COR-L47 (cell line): ENCODE measurements around the gene MED25.
"Not testable (repeated sequence)": the region's sequence is repeated elsewhere in the genome, so short reads cannot be mapped to it uniquely, and the experiment has no call there.

ENCODE experiments used
- DNase-seq: peaks from one replicate; lab custom pipeline; 2025; lab: John Stamatoyannopoulos, UW

Gene MED25

DNA sequence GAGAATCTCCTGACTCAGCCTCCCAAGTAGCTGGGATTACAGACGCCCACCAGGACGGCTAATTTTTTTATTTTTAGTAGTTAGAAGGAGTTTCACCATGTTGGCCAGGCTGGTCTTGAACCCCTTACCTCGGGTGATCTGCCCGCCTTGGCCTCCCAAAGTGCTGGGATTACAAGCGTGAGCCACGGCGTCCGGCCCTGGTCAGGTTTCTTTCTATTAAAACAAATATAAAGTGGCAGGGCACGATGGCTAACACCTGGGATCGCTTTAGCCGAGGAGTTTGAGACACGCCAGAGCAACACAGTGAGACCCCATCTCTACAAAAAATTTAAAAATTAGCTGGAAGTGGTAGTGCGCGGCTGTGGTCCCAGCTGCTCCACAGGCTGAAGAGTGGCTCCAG lies 1.5 kb upstream of the MED25 start:
- DNase-seq, result no peak

DNA sequence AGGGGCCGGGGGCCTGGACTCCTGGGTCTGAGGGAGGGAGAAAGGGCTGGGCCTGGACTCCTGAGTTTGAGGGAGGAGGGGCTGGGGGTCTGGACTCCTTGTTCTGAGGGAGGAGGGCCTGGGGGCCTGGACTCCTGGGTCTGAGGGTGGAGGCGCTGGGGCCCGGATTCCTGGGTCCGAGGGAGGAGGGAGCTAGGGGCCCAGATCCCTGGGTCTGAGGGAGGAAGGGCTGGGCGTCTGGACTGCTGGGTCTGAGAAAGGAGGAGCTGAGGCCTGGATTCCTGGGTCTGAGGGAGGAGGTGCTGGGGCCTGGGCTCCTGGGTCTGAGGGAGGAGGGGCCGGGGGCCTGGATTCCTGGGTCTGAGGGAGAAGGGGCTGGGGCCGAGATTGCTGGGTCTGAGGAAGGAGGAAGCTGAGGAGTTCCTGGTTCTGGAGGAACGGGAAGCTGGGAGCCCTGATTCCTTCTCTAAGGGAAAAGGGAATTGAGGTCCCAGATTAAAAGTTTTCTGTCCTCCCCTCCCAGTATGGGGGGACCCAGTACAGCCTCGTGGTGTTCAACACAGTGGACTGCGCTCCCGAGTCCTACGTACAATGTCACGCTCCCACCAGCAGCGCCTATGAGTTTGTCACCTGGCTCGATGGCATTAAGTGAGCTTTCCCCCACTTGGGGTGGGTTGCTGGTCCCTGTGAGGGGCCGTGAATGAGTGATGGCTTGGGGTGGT lies 721 bp downstream of the MED25 start:
- no peak for DNase-seq

DNA sequence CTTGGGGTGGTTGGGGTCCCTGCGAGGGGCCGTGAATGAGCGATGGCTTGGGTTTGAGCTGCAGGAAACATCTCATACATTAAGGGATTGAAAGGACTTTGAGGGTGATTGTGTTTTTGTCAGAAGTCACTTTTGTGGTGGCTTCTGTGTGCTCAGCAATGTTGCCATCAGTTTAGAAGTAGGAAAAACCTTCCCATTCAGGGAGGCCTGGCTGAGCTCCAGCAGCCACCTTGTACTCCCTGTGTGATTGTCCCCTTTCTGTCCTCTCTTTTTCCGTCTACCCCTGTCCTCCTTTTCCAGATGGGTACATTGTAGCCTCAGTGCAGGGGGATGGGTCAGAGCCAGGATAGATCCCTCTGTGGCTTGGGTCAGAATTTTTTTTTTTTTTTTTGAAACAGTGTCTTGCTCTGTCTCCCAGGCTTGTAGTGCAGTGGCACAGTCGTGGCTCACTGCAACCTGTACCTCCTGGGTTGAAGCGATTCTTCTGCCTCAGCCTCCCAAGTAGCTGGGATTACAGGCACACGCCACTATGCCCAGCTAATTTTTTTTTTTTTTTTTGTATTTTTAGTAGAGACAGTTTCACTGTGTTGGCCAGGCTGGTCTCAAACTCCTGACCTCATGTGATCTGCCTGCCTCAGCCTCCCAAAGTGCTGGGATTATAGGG lies 1.5 kb downstream of the MED25 start:
- not testable (repeated sequence) for DNase-seq

DNA sequence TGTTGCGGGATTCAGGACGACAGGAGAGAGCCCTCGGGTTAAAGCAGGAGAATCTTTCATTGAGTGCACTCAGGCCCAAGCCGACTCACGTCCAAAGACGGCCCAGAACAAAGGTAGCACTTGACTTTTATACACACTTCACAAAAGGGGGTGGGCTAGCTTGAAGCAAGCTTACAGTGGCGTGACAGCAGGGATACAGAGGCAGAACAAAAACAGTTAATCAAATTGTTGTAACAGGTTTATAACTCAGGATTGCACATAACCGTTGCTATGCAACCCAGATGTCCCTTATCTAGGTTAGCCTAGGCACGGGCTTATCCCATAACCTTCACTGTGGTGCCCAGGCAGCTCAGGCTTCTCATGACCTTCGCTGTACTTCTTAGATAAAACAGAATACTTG lies 2.0 kb downstream of the MED25 start:
- DNase-seq, result no peak

DNA sequence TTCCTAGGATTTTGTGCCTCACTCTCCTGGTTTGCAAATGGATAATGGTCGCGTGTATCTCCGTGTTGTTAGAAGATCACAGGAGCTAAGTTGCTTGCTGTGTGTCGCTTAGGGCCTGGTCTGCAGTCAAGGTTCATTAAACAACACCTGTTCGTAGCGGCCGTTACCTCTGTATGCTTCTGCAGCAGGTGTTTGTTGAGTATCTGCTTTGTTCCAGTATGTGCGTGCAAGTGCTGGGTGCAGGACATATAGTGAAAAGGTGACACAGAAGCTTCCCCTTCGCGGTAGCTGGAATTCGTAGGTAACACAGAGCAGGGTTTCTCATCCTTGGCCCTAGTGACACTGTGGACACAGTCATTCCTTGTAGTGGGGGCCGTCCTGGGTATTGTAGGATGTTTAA lies 5.4 kb downstream of the MED25 start:
- DNase-seq, result no peak

DNA sequence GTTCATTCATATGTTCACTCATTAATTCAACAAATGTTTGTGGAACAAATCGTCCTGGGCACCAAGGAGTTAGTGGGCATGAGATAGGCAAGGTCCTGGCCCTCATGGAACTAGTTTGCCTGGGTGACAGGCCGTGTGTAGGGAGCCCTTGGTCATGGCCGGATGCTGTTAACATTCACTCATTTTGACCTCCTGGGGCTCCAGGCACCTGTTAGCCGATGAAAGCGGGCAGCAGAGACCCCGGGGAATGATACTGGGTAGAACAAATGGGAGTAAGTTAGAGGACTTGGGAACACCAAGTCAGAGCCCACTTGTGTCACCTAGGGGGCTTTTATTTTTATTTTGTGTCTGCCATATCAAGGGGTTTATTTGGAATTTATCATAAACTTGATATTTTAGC lies 6.6 kb downstream of the MED25 start:
- no peak for DNase-seq

DNA sequence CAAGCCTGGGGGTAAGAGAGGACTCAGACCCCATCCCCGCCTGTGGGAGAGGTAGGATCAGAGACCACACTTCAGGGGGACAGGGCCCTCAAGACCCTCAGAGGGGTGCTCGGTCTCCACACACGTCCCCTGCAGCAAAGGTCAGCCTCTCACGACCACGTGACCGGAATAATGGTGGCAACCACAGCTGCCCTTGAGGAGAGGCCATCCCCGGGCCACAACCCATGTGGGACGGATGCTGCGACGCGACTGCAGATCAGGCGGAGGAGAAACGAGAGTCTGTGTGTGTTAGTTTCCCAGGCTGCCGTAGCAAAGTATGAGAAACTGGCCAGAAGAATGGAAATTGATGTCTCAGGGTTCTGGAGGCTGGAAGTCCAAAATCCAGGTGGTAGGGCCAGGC lies 8.9 kb downstream of the MED25 start:
- no peak for DNase-seq

DNA sequence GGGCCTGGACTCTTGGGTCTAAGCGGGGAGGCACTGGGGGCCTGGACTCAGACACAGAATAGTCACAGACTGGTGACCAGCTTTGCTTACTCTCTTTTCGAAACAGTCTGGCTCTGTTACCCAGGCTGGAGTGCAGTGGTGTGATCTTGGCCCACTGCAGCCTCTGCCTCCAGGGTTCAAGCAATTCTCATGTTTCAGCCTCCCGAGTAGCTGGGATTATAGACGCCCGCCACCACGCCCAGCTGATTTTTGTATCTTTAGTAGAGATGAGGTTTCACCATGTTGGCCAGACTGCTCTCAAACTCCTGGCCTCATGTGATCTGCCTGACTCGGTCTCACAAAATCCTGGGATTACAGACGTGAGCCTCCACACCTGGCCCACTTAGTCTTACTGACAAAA lies 11.1 kb downstream of the MED25 start:
- no peak for DNase-seq

DNA sequence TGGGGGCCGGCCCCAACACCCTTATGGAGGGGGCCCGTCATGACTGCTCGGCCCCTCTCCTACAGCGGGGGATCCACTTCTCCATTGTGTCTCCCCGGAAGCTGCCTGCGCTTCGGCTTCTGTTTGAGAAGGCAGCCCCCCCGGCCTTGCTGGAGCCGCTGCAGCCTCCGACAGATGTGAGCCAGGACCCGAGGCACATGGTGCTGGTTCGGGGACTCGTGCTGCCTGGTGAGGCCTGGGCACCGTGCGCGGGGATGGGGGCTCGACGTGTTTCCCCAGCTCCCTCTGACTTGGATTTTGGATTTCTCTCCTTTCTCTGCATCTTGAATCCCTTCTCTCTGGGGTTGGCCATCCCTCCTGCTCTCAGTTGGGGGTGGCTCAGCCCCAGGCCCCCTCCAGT lies 11.6 kb downstream of the MED25 start:
- DNase-seq, result no peak

DNA sequence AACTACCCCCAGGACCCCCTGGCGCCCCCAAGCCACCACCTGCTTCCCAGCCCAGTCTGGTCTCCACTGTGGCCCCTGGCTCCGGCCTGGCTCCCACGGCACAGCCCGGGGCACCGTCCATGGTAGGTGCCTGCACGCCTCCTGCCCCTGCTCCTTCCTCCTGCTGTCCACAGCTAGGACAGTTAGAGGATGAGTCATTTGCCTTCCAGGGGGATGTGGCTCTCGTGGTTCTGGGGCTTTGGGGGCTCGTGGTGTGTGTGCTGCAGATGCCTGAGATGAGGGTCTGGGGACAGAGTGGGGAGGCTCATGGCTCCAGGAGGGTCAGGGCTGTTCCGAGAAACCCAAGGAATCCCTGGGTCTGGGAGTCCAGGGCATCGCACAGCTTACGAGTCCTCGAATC lies 12.7 kb downstream of the MED25 start:
- no peak for DNase-seq

DNA sequence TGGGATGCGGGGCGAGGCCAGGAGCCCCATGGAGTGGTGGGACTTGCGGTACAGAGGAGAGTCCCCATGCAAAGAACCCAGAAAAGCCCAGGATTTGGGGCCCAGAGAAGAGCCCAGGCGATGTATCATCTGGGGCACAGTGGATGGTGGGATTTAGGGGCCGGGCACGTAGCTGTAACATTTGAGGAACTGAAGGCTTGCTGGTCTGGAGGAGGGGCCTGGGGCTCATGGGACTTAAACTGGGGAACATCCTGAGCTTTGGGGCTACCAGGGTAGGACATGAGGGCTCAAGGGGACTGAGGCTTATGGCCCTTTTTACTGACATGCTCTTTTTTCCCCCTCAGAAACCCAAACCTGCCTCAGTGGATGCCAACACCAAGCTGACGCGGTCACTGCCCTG lies 13.5 kb downstream of the MED25 start:
- no peak for DNase-seq

DNA sequence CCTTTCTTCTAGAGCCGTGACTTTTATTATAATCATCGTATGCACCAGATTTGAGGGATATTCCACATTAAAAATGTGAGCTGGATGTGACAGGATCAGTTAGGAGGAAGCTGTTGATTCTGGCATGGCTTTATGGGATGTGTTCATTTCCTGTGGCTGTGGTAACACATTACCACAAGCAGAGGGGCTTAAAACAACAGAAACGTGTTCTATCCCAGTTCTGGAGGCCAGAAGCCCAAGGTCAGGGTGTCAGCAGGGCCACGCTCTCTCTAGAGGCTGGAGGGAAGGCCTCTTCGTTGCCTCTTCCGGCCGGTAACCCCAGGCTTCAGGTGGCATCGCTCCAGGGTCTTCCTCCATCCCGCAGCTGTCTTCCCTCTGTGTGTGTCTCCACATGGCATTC lies 14.5 kb downstream of the MED25 start:
- no peak for DNase-seq

DNA sequence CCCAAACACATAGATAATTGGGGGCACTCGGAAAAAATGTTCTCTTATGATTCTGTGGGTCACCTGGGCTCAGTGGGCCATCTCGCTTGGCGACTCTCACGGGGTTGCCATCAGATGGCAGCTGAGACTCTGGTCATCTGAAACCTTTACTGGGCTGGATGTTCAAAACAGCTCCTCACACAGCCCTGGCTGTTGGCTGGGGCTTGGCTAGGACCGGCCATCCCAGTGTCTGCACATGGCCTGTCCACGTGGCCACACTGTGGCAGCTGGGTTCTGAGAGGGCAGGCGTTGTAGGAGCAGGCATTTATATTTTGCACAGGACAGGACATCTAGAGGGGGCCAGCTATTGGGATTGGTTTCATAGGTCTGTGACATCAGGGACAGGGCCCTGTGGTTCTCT lies 15.5 kb downstream of the MED25 start:
- no peak for DNase-seq

DNA sequence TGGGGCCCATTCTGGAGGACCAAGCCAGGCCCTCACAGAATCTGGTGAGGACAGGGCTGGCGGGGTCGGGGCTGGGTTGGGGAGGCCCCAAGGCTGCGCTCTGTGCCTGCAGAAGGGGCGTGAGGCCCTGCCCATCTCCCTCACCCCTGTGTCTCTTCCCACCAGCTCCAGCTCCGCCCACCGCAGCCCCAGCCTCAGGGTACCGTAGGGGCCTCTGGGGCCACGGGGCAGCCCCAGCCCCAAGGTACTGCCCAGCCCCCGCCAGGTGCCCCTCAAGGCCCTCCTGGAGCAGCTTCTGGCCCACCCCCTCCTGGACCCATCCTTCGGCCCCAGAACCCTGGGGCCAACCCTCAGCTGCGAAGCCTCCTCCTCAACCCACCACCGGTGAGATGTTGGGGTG lies 17.5 kb downstream of the MED25 start:
- no peak for DNase-seq

DNA sequence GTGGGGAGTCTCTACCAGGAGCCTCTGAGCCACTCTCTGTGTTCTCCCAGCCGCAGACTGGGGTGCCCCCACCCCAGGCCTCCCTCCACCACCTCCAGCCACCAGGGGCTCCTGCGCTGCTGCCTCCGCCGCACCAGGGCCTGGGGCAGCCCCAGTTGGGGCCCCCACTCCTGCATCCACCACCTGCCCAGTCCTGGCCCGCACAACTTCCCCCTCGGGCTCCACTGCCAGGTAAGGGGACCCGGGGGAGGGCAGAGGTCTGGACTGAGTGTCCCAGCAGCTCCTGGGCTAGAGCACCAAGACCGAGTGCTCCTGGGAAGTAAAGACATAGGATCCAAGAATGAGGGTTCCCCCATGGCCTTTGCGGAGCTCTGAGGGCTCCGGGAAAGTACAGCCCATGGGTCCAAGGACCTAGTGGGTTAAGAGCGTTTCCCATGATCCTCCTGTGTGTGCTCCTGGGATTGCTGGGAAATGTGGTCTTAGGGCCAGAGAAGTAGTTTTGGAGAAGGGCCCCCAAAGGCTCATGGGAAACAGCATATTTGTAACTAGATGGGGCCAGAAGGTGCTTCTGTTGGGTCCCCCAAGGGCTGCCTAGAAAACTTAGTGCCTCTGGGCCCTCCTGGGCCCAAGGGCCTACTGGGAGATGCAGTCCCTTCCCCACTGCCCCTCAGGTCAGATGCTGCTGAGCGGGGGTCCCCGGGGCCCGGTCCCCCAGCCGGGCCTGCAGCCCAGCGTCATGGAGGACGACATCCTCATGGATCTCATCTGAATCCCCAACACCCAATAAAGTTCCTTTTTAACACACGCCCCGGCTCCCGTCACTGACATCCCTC lies 18.3 kb downstream of the MED25 start:
- no peak for DNase-seq

DNA sequence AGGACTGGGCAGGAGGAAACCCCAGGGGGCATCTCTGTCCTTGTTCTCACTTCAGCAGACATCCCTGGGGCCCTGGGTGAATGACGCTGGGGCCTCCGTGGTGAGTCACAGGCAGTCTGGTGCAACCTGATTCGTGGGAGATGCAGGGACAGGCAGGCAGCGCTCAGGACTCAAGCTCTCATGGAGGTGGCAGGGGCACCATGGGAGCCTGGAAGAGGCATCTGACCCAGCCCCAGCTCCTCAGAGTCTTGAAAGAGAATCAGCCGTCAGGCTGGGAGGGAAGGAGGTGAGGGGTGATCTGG lies 18.9 kb downstream of the MED25 start:
- no peak for DNase-seq

DNA sequence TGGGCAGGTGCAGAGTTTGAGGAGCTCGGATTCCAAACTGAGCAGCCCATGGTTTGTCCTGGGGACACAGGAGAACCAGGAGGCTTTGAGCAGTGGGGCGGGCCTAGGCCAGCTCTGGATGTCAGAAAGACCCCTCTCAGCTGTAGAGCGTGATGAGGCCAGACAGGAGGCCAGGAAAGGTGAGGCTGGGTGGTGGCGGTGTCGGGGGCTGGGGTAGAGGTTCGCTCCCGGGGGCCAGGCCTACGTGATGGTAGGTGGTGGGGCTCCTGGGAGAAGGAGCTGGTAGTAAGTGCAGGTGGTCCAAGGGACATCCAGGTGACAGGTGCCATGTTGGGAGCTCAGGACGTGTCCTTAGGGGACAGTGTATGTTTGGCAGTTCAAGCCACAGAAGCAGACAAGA lies 19.3 kb downstream of the MED25 start:
- no peak for DNase-seq

DNA sequence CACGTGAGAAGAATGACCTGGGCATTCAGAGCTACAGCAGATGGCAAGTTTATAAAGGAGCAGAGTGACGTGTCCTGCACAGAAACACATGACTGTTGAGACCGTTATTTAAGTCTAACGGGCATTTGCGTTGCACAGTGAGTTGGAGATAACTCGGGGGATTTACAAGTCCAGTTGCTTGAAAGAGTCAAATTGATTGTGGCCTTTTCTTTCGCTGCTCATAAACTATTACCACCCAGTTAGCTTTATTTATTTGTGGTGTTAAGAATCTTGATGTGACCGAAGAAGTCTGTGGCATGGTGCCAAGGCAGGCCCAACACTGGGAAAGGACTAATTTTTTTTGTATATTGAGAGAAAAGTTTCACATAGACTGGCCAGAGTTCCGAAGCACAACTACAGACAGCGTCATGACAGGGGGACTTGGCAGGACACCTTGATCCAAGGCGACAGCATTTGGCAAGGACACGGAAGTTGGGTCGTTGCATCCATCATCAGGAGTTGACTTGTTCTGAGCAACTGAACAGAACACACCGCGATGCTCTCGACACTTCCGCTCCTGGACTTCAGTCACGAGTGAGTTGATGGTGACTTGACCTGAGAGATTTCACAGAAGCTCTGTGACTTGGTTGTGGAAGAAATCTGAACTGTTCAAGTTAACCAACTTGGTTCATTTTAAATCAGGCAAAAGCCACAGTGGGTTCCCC lies 20.9 kb downstream of the MED25 start:
- no peak for DNase-seq

DNA sequence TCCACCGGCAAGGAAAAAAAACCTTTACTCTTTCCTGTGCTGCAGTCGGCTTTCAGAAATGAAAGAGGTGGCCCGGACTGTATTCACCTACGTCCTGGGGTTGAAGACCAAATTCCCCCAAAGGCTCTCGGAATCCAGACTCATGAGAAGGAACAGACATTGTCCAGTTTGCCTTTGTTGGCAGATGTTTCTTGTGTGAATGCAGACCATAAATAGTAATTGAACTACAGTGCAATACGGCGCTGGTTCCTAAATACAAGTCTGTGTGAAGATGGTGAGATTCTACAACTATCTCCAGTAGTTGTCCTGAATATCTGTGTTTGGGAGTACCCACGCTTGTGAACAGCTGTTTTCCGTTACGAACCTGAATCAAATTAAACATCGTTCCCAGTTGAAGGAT lies 21.6 kb downstream of the MED25 start:
- no peak for DNase-seq

DNA sequence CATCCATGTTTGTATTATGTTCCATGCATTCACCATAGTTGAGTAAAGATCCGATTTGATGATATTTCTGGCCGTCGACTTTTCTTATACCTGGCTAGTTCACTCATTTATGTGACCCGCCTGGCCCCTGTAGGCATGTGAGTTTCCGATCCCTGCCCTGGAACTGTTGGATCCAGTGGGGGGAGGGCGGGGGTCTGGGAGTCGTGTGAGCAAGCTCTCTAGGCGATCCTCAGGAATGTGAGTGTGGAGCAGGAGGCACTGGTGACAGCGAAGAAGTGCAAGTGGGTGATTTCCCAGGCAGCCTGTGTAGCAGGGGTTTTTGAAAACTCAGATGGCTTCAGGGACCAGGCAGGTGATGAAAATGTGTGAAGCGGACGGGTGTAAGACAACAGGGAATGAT lies 22.2 kb downstream of the MED25 start:
- no peak for DNase-seq

DNA sequence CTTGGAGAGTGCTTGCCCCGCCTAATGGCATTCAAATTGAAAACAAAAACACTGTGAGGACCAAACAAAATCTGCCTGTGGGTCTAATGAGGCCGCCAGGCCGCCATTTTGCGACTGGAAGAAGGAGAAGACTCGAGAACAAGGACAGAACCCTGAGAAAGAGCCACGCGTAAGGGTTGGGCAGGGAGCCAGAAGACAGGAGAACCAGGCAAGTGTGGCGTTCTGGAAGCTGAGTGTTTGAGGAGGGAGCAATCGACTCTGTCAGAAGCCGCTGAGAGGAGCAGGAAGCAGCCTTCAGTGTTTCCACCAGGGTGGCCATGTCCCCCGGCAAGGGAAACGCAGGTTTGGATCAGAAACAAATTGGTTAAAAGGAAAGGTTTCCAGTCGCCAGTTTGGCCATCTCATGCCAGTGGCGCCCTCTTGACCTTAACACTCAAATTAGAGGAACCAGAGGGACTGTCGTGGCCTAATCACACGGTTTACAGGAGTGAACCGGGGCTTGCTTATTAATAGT lies 22.7 kb downstream of the MED25 start:
- DNase-seq, result no peak

DNA sequence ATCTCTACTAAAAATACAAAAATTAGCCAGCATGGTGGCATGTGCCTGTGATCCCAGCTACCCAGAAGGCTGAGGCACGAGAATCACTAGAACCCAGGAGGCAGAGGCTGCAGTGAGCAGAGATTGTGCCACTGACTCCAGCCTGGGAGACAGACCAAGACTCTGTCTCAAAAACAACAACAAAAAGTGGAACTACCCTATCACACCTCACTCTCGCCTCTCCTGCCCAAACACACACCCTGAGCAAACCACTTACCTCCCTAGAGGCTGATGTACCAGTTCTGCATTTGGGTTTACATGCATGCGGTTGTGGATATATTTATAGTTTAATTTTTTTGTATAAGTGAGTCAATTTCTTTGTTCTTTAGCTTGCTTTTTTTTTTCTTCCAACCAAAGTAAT lies 25.2 kb downstream of the MED25 start:
- DNase-seq, result no peak
